Liver (tissue), 9 donors: Measurements from ENCODE around the gene ADSS2. TPM values are rescaled to one million over a fixed set of nuclear protein-coding genes. Genes with fewer than 3 reads are reported as not detected.

Experiments used
- DNase-seq: peaks from one replicate; pipeline ENCODE4 v3.0.0-alpha.2; 2017; ENCODE audit warnings: low spot score
- H3K27ac ChIP-seq, 2 donors: one replicate each; pipeline ENCODE4 v1.7.0; 2013; ENCODE audit warnings: inconsistent platforms in 2 of 2, low read length in 2 of 2, control low read depth in 1 of 2, low read depth in 1 of 2, mild to moderate bottlenecking in 1 of 2
- H3K27me3 ChIP-seq, 4 donors: one replicate each; pipeline versions ENCODE4 v1.6.1 to v1.7.0; 2013; ENCODE audit warnings: low read length in 3 of 4, inconsistent platforms in 1 of 4, mild to moderate bottlenecking in 1 of 4, moderate library complexity in 1 of 4; ENCODE audit not compliant: control insufficient read depth in 4 of 4, insufficient read depth in 4 of 4
- H3K36me3 ChIP-seq, 4 donors: one replicate each; pipeline versions ENCODE4 v1.6.1 to v1.7.0; 2013; ENCODE audit warnings: low read length in 3 of 4, mild to moderate bottlenecking in 3 of 4, low read depth in 1 of 4, moderate library complexity in 1 of 4; ENCODE audit not compliant: control insufficient read depth in 4 of 4, insufficient read depth in 3 of 4
- H3K4me1 ChIP-seq, 4 donors: one replicate each; pipeline versions ENCODE4 v1.6.1 to v1.7.0; 2013; ENCODE audit warnings: low read length in 3 of 4, mild to moderate bottlenecking in 3 of 4, moderate library complexity in 1 of 4; ENCODE audit not compliant: control insufficient read depth in 4 of 4, insufficient read depth in 4 of 4
- H3K4me3 ChIP-seq, 3 donors: one replicate each; pipeline versions ENCODE4 v1.6.1 to v1.7.0; 2013; ENCODE audit warnings: low read length in 3 of 3, control low read depth in 1 of 3, low read depth in 1 of 3, mild to moderate bottlenecking in 1 of 3
- H3K9ac ChIP-seq, 2 donors: one replicate each; pipeline ENCODE4 v1.7.0; 2013; ENCODE audit warnings: low read length in 2 of 2, mild to moderate bottlenecking in 2 of 2, moderate library complexity in 2 of 2, control low read depth in 1 of 2, low read depth in 1 of 2
- H3K9me3 ChIP-seq, 4 donors: one replicate each; pipeline versions ENCODE4 v1.6.1 to v1.7.0; 2013; ENCODE audit warnings: low read length in 3 of 4; ENCODE audit not compliant: control insufficient read depth in 4 of 4
- ATF3 ChIP-seq: IDR thresholded peaks from 2 replicates; pipeline ENCODE4 v1.6.1; 2016; ENCODE audit warnings: antibody characterized with exemption
- CTCF ChIP-seq: fragments of 150-350 bp; IDR thresholded peaks from 2 replicates; pipeline ENCODE4 v1.5.1; 2017; ENCODE audit warnings: improper control_type of control experiment, low read depth, low read length; ENCODE audit not compliant: missing input control
- EGR1 ChIP-seq, 2 donors: IDR thresholded peaks; 2 replicates each; pipeline ENCODE4 v1.6.1; 2016 to 2018; ENCODE audit warnings: antibody characterized with exemption in 2 of 2, low read depth in 2 of 2
- FOXA1 ChIP-seq: IDR thresholded peaks from 2 replicates; pipeline ENCODE4 v1.6.1; 2016; ENCODE audit warnings: antibody characterized with exemption
- GABPA ChIP-seq, 2 donors: IDR thresholded peaks in 1 of 2; conservative IDR thresholded peaks in 1 of 2; 2 replicates each; pipeline ENCODE4 v1.6.1; 2016; ENCODE audit warnings: antibody characterized with exemption in 2 of 2, mild to moderate bottlenecking in 1 of 2, moderate library complexity in 1 of 2
- HNF4A ChIP-seq, 2 donors: conservative IDR thresholded peaks; 2 replicates each; pipeline ENCODE4 v1.6.1; 2016; ENCODE audit warnings: antibody characterized with exemption in 2 of 2, mild to moderate bottlenecking in 2 of 2
- HNF4G ChIP-seq: IDR thresholded peaks from 2 replicates; pipeline ENCODE4 v1.6.1; 2016; ENCODE audit warnings: antibody characterized with exemption
- JUND ChIP-seq, 2 donors: IDR thresholded peaks; 2 replicates each; pipeline ENCODE4 v1.6.1; 2016; ENCODE audit warnings: antibody characterized with exemption in 2 of 2
- MAX ChIP-seq: IDR thresholded peaks from 2 replicates; pipeline ENCODE4 v1.6.1; 2016; ENCODE audit warnings: antibody characterized with exemption
- NR2F2 ChIP-seq: IDR thresholded peaks from 2 replicates; pipeline ENCODE4 v1.6.1; 2016; ENCODE audit warnings: antibody characterized with exemption
- RXRA ChIP-seq, 2 donors: IDR thresholded peaks; 2 replicates each; pipeline ENCODE4 v1.6.1; 2017 to 2018; ENCODE audit warnings: antibody characterized with exemption in 2 of 2, mild to moderate bottlenecking in 1 of 2
- SP1 ChIP-seq: IDR thresholded peaks from 2 replicates; pipeline ENCODE4 v1.6.1; 2018; ENCODE audit warnings: antibody characterized with exemption, mild to moderate bottlenecking
- TAF1 ChIP-seq: conservative IDR thresholded peaks from 2 replicates; pipeline ENCODE4 v1.6.1; 2016; ENCODE audit warnings: antibody characterized with exemption, mild to moderate bottlenecking
- YY1 ChIP-seq: IDR thresholded peaks from 2 replicates; pipeline ENCODE4 v1.6.1; 2016; ENCODE audit warnings: antibody characterized with exemption, mild to moderate bottlenecking
- WGBS: extraction: QIAGEN DNeasy Blood & Tissue Kit; methylation state at CpG from one replicate; pipeline ENCODE4 v1.1.7; 2013; 5-methylcytosine and 5-hydroxymethylcytosine counted together
- polyA plus RNA-seq, 2 donors: library from polyadenylated mRNA; stranded (reverse) in 1 of 2; unstranded in 1 of 2; fragments of 200-250 nt in 1 of 2; fragments of >200 nt in 1 of 2; fragmentation: Nextera tagmentation in 1 of 2; extraction: Ambion mirVana in 1 of 2; gene quantifications; one replicate each; pipeline versions ENCODE4 v1.2.1 to v1.2.3, GENCODE V29; 2013 to 2015
- total RNA-seq, 2 donors: library from RNA; depleted of rRNA; stranded (reverse); fragments of >200 nt; gene quantifications; one replicate each; pipeline ENCODE4 v1.2.3, GENCODE V29; 2014
- TF ChIP-seq, protein P1 (sequence below): IDR thresholded peaks from 2 replicates; pipeline ENCODE4 v1.6.1; 2016; ENCODE audit warnings: antibody characterized with exemption, mild to moderate bottlenecking
- TF ChIP-seq, protein P2 (sequence below): IDR thresholded peaks from 2 replicates; pipeline ENCODE4 v1.6.1; 2016; ENCODE audit warnings: antibody characterized with exemption
- donor health status: healthy.
- donor health status: healthy.
- donor health status: healthy.
- donor health status: healthy.
- donor health status: healthy.

The ADSS2 gene
- total and polyA plus RNA-seq, 4 donors = 7.3 to 17.3 (median 12.6) TPM

- no peaks in the 10 kb centered on the region for H3K27me3 ChIP-seq
- no peak overlapping the region for H3K4me3 ChIP-seq
- no peaks in the 10 kb centered on the region for H3K9me3 ChIP-seq
- TF ChIP-seq GABPA (IDR thresholded peaks at IDR 0.05 in 1 of 2, conservative IDR thresholded peaks at IDR 0.05 in 1 of 2) (no peak), FOXA1 (no peak), RXRA (IDR thresholded peaks at IDR 0.05) (no peak), NR2F2 (no peak), CTCF (no peak), YY1 (no peak), SP1 (no peak), HNF4G (no peak), JUND (IDR thresholded peaks at IDR 0.05) (no peak), MAX (no peak), EGR1 (IDR thresholded peaks at IDR 0.05; ENCODE audit: low read depth in 2 of 2) (no peak), ATF3 (no peak), HNF4A (conservative IDR thresholded peaks at IDR 0.05) (no peak), TAF1 (no peak)
- TF ChIP-seq, protein P1, sequence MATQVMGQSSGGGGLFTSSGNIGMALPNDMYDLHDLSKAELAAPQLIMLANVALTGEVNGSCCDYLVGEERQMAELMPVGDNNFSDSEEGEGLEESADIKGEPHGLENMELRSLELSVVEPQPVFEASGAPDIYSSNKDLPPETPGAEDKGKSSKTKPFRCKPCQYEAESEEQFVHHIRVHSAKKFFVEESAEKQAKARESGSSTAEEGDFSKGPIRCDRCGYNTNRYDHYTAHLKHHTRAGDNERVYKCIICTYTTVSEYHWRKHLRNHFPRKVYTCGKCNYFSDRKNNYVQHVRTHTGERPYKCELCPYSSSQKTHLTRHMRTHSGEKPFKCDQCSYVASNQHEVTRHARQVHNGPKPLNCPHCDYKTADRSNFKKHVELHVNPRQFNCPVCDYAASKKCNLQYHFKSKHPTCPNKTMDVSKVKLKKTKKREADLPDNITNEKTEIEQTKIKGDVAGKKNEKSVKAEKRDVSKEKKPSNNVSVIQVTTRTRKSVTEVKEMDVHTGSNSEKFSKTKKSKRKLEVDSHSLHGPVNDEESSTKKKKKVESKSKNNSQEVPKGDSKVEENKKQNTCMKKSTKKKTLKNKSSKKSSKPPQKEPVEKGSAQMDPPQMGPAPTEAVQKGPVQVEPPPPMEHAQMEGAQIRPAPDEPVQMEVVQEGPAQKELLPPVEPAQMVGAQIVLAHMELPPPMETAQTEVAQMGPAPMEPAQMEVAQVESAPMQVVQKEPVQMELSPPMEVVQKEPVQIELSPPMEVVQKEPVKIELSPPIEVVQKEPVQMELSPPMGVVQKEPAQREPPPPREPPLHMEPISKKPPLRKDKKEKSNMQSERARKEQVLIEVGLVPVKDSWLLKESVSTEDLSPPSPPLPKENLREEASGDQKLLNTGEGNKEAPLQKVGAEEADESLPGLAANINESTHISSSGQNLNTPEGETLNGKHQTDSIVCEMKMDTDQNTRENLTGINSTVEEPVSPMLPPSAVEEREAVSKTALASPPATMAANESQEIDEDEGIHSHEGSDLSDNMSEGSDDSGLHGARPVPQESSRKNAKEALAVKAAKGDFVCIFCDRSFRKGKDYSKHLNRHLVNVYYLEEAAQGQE = no peak
- TF ChIP-seq, protein P2, sequence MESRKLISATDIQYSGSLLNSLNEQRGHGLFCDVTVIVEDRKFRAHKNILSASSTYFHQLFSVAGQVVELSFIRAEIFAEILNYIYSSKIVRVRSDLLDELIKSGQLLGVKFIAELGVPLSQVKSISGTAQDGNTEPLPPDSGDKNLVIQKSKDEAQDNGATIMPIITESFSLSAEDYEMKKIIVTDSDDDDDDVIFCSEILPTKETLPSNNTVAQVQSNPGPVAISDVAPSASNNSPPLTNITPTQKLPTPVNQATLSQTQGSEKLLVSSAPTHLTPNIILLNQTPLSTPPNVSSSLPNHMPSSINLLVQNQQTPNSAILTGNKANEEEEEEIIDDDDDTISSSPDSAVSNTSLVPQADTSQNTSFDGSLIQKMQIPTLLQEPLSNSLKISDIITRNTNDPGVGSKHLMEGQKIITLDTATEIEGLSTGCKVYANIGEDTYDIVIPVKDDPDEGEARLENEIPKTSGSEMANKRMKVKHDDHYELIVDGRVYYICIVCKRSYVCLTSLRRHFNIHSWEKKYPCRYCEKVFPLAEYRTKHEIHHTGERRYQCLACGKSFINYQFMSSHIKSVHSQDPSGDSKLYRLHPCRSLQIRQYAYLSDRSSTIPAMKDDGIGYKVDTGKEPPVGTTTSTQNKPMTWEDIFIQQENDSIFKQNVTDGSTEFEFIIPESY = no peak
- H3K36me3 ChIP-seq = peaks cover 0 to 3% (median 0%) of the 10 kb centered on the region in 4 donors
- H3K4me1 ChIP-seq = peaks cover 0 to under 1% (median 0%) of the 10 kb centered on the region in 4 donors
- 85% methylated on average over 2 of the region's 2 CpGs for WGBS
- H3K27ac ChIP-seq = no peak overlapping the region
- H3K9ac ChIP-seq = no peak overlapping the region
- no peak for DNase-seq
These were observed 15.0 kb upstream of the ADSS2 start for GRCh38 chr1:244466724-244467123.
